ENCODE results near the gene CFAP69. TPM values are rescaled to one million over a fixed set of nuclear protein-coding genes. Genes with fewer than 3 reads are reported as not detected.

CFAP69 gene
- total and polyA plus RNA-seq, 2 of the 8 experiments (the other 6 are each of a cell fraction or from before 2014, with no cell fraction given): 1.00 to 3.8 TPM

- Histone ChIP-seq H3K23me2 (ENCODE audit: low read depth, low read length) (no peaks in the 10 kb centered on the region), H3K56ac (replicated peaks; ENCODE audit: insufficient read length, low read depth, low read length) (no peak overlapping the region), H3K79me1 (ENCODE audit: low read depth, low read length) (no peaks in the 10 kb centered on the region), H2AFZ (ENCODE audit: low read length) (no peak overlapping the region), H3K4me3 (ENCODE audit: extremely low read depth in 1 of 4, insufficient read depth in 2 of 4, low read depth in 3 of 4, low read length in 4 of 4) (no peak overlapping the region), H3K9me3 (ENCODE audit: insufficient read depth in 2 of 2, low read depth in 1 of 2, low read length in 1 of 2) (no peaks in the 10 kb centered on the region), H3K4ac (replicated peaks; ENCODE audit: insufficient read length, low read depth, low read length) (no peak overlapping the region), H3K27ac (ENCODE audit: low read depth, low read length) (no peak overlapping the region), H3K27me3 (replicated peaks in 1 of 4; ENCODE audit: control insufficient read depth in 3 of 4, extremely low read depth in 1 of 4, insufficient read depth in 3 of 4, low read length in 3 of 4) (no peaks in the 10 kb centered on the region), H3K18ac (ENCODE audit: extremely low read depth, low read length) (no peak overlapping the region), H2BK15ac (ENCODE audit: low read length) (no peak overlapping the region), H3K14ac (ENCODE audit: insufficient read length) (no peak overlapping the region), H4K8ac (ENCODE audit: extremely low read depth, insufficient read depth, low read length) (no peak overlapping the region), H3K23ac (ENCODE audit: insufficient read length) (no peak overlapping the region), H2BK5ac (ENCODE audit: low read depth, low read length) (no peak overlapping the region), H2BK120ac (replicated peaks; ENCODE audit: low read depth, low read length) (no peak overlapping the region), H3K4me2 (ENCODE audit: insufficient read depth in 1 of 2, low read depth in 2 of 2, low read length in 2 of 2) (no peak overlapping the region), H3K79me2 (ENCODE audit: control insufficient read depth in 1 of 2, insufficient read depth in 2 of 2, low read length in 2 of 2) (no peaks in the 10 kb centered on the region), H4K5ac (ENCODE audit: insufficient read length, low read depth, low read length) (no peak overlapping the region), H3K4me1 (replicated peaks in 1 of 4; ENCODE audit: control insufficient read depth in 3 of 4, insufficient read depth in 4 of 4, low read length in 3 of 4) (no peaks in the 10 kb centered on the region), H3K36me3 (ENCODE audit: control insufficient read depth in 2 of 4, insufficient read depth in 4 of 4, low read length in 3 of 4) (peaks cover 0 to 12% (median 0%) of the 10 kb centered on the region in 4 experiments; a peak in 3 of 8 replicates), H2BK12ac (ENCODE audit: low read depth, low read length) (no peak overlapping the region), H4K20me1 (replicated peaks in 1 of 2; ENCODE audit: control insufficient read depth in 1 of 2, insufficient read depth in 2 of 2, low read length in 2 of 2) (peaks cover 0 to 1% of the 10 kb centered on the region in 2 experiments), H2AK5ac (ENCODE audit: low read depth, low read length) (no peak overlapping the region), H3K9ac (replicated peaks in 1 of 4; ENCODE audit: extremely low read depth in 1 of 4, low read depth in 3 of 4, low read length in 3 of 4) (no peak overlapping the region), H4K91ac (replicated peaks; ENCODE audit: insufficient read length, low read length) (no peak overlapping the region), H2BK20ac (ENCODE audit: low read length) (no peak overlapping the region)
- WGBS, 2 experiments (ENCODE audit: extremely low coverage in 1 of 2, insufficient coverage in 1 of 2, insufficient read length in 1 of 2, insufficient replicate concordance in 2 of 2, low coverage in 1 of 2, low lambda C conversion rate in 2 of 2, missing lambda C conversion rate in 1 of 2): 90% methylated on average over 6 of the region's 6 CpGs; no CpG with 5 or more reads in 1 of the 2 experiments
- TF ChIP-seq EGR1 (IDR thresholded peaks at IDR 0.05; ENCODE audit: borderline replicate concordance, low read depth, low read length): no peak
- no peak for TF ChIP-seq RBBP5 (IDR thresholded peaks at IDR 0.05; ENCODE audit: borderline replicate concordance, low read depth, low read length)
- TF ChIP-seq RAD21 (IDR thresholded peaks at IDR 0.05 in 1 of 2, conservative IDR thresholded peaks at IDR 0.05 in 1 of 2; ENCODE audit: low read depth in 2 of 2, low read length in 2 of 2): no peak
- TF ChIP-seq CREB1 (IDR thresholded peaks at IDR 0.05): no peak
- no peak for TF ChIP-seq SAP30 (IDR thresholded peaks at IDR 0.05; ENCODE audit: insufficient read depth, insufficient replicate concordance, low read length)
- ChIA-PET CTCF (ENCODE audit: partially characterized antibody) (no interaction called here), POLR2A (ENCODE audit: partially characterized antibody) (no interaction called here)
- DNase-seq (ENCODE audit: low read depth in 1 of 2, low spot score in 2 of 2) (no peak), FAIRE-seq (no peak)
Observed at GRCh38 chr7:90233569-90233968, 11.4 kb upstream of the CFAP69 start.
